Keratinocyte (primary cell): ENCODE results near the gene LYPLA2. TPM values are rescaled to one million over a fixed set of nuclear protein-coding genes. Genes with fewer than 3 reads are reported as not detected.
"Not testable (repeated sequence)": the region's sequence is repeated elsewhere in the genome, so short reads cannot be mapped to it uniquely, and the experiment has no call there.

Source experiments
- DNase-seq: peaks from one replicate; pipeline ENCODE4 v3.0.0-alpha.2; 2011; ENCODE audit warnings: low read depth, missing footprints, low spot score
- FAIRE-seq: peaks from 2 replicates; lab custom pipeline; 2011; peaks lifted over from hg19 to GRCh38; lab: Jason Lieb, UNC
- H2AFZ ChIP-seq: 2 replicates; pipeline ENCODE4 v1.6.0; 2012; ENCODE audit warnings: low read length, control low read depth, inconsistent platforms; ENCODE audit not compliant: control insufficient read depth
- H3K27ac ChIP-seq: 2 replicates; pipeline ENCODE4 v1.5.1; 2011; ENCODE audit warnings: low read length; ENCODE audit not compliant: control insufficient read depth, insufficient read depth
- H3K27me3 ChIP-seq: 3 replicates; pipeline ENCODE4 v1.6.0; 2011; ENCODE audit warnings: low read length; ENCODE audit not compliant: control insufficient read depth, insufficient read depth; ENCODE audit errors: extremely low read depth
- H3K36me3 ChIP-seq, 2 experiments: 2 replicates in 1 of 2; 3 replicates in 1 of 2; pipeline ENCODE4 v1.5.1; 2011; ENCODE audit warnings: low read length in 2 of 2, mild to moderate bottlenecking in 1 of 2; ENCODE audit not compliant: control insufficient read depth in 2 of 2, insufficient read depth in 2 of 2; ENCODE audit errors: extremely low read depth in 1 of 2
- H3K4me1 ChIP-seq: 3 replicates; pipeline ENCODE4 v1.5.1; 2011; ENCODE audit warnings: low read length; ENCODE audit not compliant: control insufficient read depth, insufficient read depth; ENCODE audit errors: extremely low read depth
- H3K4me2 ChIP-seq: 3 replicates; pipeline ENCODE4 v1.6.0; 2011; ENCODE audit warnings: low read depth, low read length; ENCODE audit not compliant: control insufficient read depth, insufficient read depth; ENCODE audit errors: extremely low read depth
- H3K4me3 ChIP-seq, 3 experiments: fragments of 200-600 bp in 1 of 3; sonication (generic) in 1 of 3; 2 replicates in 2 of 3; 3 replicates in 1 of 3; pipeline ENCODE4 v1.5.1; 2011 to 2016; ENCODE audit warnings: low read length in 3 of 3, mild to moderate bottlenecking in 3 of 3, control low read depth in 2 of 3, inconsistent platforms in 1 of 3, low read depth in 1 of 3, mixed read lengths in 1 of 3, mixed run types in 1 of 3, moderate library complexity in 1 of 3; ENCODE audit not compliant: control insufficient read depth in 2 of 3, insufficient read depth in 2 of 3; ENCODE audit errors: extremely low read depth in 1 of 3
- H3K79me2 ChIP-seq: 2 replicates; pipeline ENCODE4 v1.6.0; 2012; ENCODE audit warnings: low read length; ENCODE audit not compliant: control insufficient read depth, insufficient read depth
- H3K9ac ChIP-seq: 3 replicates; pipeline ENCODE4 v1.6.0; 2011; ENCODE audit warnings: low read length; ENCODE audit not compliant: control insufficient read depth, insufficient read depth; ENCODE audit errors: extremely low read depth
- H3K9me1 ChIP-seq: 3 replicates; pipeline ENCODE4 v1.6.0; 2011; ENCODE audit warnings: low read length; ENCODE audit not compliant: control insufficient read depth, insufficient read depth; ENCODE audit errors: extremely low read depth
- H3K9me3 ChIP-seq: 2 replicates; pipeline ENCODE4 v1.5.1; 2012; ENCODE audit warnings: low read depth, low read length; ENCODE audit not compliant: control insufficient read depth
- H4K20me1 ChIP-seq: 3 replicates; pipeline ENCODE4 v1.6.0; 2011; ENCODE audit warnings: low read length; ENCODE audit not compliant: control insufficient read depth, insufficient read depth; ENCODE audit errors: extremely low read depth
- CTCF ChIP-seq, 3 experiments: IDR thresholded peaks in 1 of 3; conservative IDR thresholded peaks in 1 of 3; optimal IDR thresholded peaks in 1 of 3; 2 replicates in 2 of 3; 3 replicates in 1 of 3; pipeline versions ENCODE3 to v1.5.1; 2011; ENCODE audit warnings: low read length in 3 of 3, mild to moderate bottlenecking in 3 of 3, moderate library complexity in 2 of 3, control low read depth in 1 of 3, inconsistent platforms in 1 of 3; ENCODE audit not compliant: insufficient read depth in 2 of 3; ENCODE audit errors: extremely low read depth in 1 of 3
- EZH2 ChIP-seq: IDR thresholded peaks from one replicate; pipeline ENCODE4 v1.6.1; 2012; ENCODE audit warnings: inconsistent platforms, mild to moderate bottlenecking, low read length, moderate library complexity
- dilution Hi-C: fragments of 300-500 bp; cut with MboI; formaldehyde crosslinking; loops from one replicate; pipeline ENCODE4 v1.7.0; 2020; ENCODE audit warnings: low sequenced_read_pairs; ENCODE audit not compliant: extremely low pct_ligation_motif_present
- polyA plus RNA-seq, 5 experiments: library from polyadenylated mRNA; depleted of rRNA in 3 of 5; stranded (reverse) in 3 of 5; stranded (forward) in 1 of 5; unstranded in 1 of 5; fragments of >200 nt; gene quantifications; 1 replicate in 1 of 5; 2 replicates in 3 of 5; 3 replicates in 1 of 5; pipeline versions ENCODE4 v1.2.1 to v1.2.3, GENCODE V29; 2011 to 2012; ENCODE audit warnings: missing spikeins in 2 of 5, low read depth in 1 of 5, low replicate concordance in 1 of 5

The LYPLA2 gene
- polyA plus RNA-seq, 1 donor (not counting 4 experiments of a cell fraction or from before 2014, with no cell fraction given): 51.7 TPM

- no peaks in the 10 kb centered on the region for H3K9me3 ChIP-seq
- TF ChIP-seq CTCF (optimal IDR thresholded peaks at IDR 0.05 in 1 of 3, IDR thresholded peaks at IDR 0.05 in 1 of 3, conservative IDR thresholded peaks at IDR 0.05 in 1 of 3; ENCODE audit: extremely low read depth in 1 of 3, insufficient read depth in 2 of 3, low read length in 3 of 3) (no peak), EZH2 (no peak)
- H2AFZ ChIP-seq: no peak overlapping the region
- no peak for DNase-seq
- no peak overlapping the region for H3K9ac ChIP-seq
- H3K27ac ChIP-seq: no peak overlapping the region
- no peak overlapping the region for H3K4me3 ChIP-seq
- H4K20me1 ChIP-seq: no peaks in the 10 kb centered on the region
- peaks cover 14% of the 10 kb centered on the region for H3K4me1 ChIP-seq
- FAIRE-seq: no peak
- H3K9me1 ChIP-seq: no peaks in the 10 kb centered on the region
- H3K79me2 ChIP-seq: peaks cover 1% of the 10 kb centered on the region
- peaks cover 16 to 18% of the 10 kb centered on the region in 2 experiments for H3K36me3 ChIP-seq
- H3K4me2 ChIP-seq: no peak overlapping the region
- dilution Hi-C loops: no loop called here
- no peaks in the 10 kb centered on the region for H3K27me3 ChIP-seq
Measured at GRCh38 chr1:23801876-23802275, 10.9 kb downstream of the LYPLA2 start.

- H3K4me2 ChIP-seq, FAIRE-seq, H2AFZ ChIP-seq, H3K27me3 ChIP-seq, DNase-seq, H3K9me1 ChIP-seq, H3K9ac ChIP-seq, H3K27ac ChIP-seq, H3K4me3 ChIP-seq, dilution Hi-C loops, H4K20me1 ChIP-seq, H3K9me3 ChIP-seq, H3K79me2 ChIP-seq: not testable (repeated sequence)
- Histone ChIP-seq H3K4me1 (peaks cover 14% of the 10 kb centered on the region), H3K36me3 (peaks cover 10% of the 10 kb centered on the region in 2 experiments)
Measured at GRCh38 chr1:23802809-23803342, 11.9 kb downstream of the LYPLA2 start.

GRCh38 chr1:23803674-23804073 lies 12.7 kb downstream of the LYPLA2 start:
- H3K9me1 ChIP-seq: no peaks in the 10 kb centered on the region
- no peak overlapping the region for H3K9ac ChIP-seq
- H3K79me2 ChIP-seq: peaks cover 1% of the 10 kb centered on the region
- no peaks in the 10 kb centered on the region for H4K20me1 ChIP-seq
- FAIRE-seq: no peak
- no peak overlapping the region for H3K27ac ChIP-seq
- no peak overlapping the region for H2AFZ ChIP-seq
- TF ChIP-seq CTCF (optimal IDR thresholded peaks at IDR 0.05 in 1 of 3, IDR thresholded peaks at IDR 0.05 in 1 of 3, conservative IDR thresholded peaks at IDR 0.05 in 1 of 3; ENCODE audit: extremely low read depth in 1 of 3, insufficient read depth in 2 of 3, low read length in 3 of 3): no peak
- TF ChIP-seq EZH2: no peak
- no peaks in the 10 kb centered on the region for H3K27me3 ChIP-seq
- H3K36me3 ChIP-seq: peaks cover 5 to 9% of the 10 kb centered on the region in 2 experiments
- no peak overlapping the region for H3K4me3 ChIP-seq
- dilution Hi-C loops: no loop called here
- no peak overlapping the region for H3K4me2 ChIP-seq
- H3K9me3 ChIP-seq: no peaks in the 10 kb centered on the region
- peaks cover 13% of the 10 kb centered on the region for H3K4me1 ChIP-seq
- no peak for DNase-seq
